ENCODE data around the gene STMP1.

Gene STMP1

GRCh38 chr7:135693558-135693957 lies 31.2 kb downstream of the STMP1 start:
- no peaks in the 10 kb centered on the region for H3K4me1 ChIP-seq (ENCODE audit: insufficient read depth, low read length)
- no peaks in the 10 kb centered on the region for H3K9me3 ChIP-seq (ENCODE audit: control insufficient read depth, insufficient read depth, low read length)
- no peaks in the 10 kb centered on the region for H3K36me3 ChIP-seq (ENCODE audit: insufficient read depth, low read length)
- no peak overlapping the region for H3K9ac ChIP-seq (ENCODE audit: low read depth, low read length)

- Histone ChIP-seq H3K9ac (ENCODE audit: low read depth, low read length) (no peak overlapping the region), H3K9me3 (ENCODE audit: control insufficient read depth, insufficient read depth, low read length) (no peaks in the 10 kb centered on the region), H3K36me3 (ENCODE audit: insufficient read depth, low read length) (no peaks in the 10 kb centered on the region), H3K4me1 (ENCODE audit: insufficient read depth, low read length) (no peaks in the 10 kb centered on the region)
These were observed 35.1 kb downstream of the STMP1 start for GRCh38 chr7:135697276-135698049.

GRCh38 chr7:135704074-135704473 lies 41.8 kb downstream of the STMP1 start:
- Histone ChIP-seq H3K4me1 (ENCODE audit: insufficient read depth, low read length) (no peaks in the 10 kb centered on the region), H3K9ac (ENCODE audit: low read depth, low read length) (no peak overlapping the region), H3K36me3 (ENCODE audit: insufficient read depth, low read length) (no peaks in the 10 kb centered on the region), H3K9me3 (ENCODE audit: control insufficient read depth, insufficient read depth, low read length) (no peaks in the 10 kb centered on the region)

- H3K9me3 ChIP-seq (ENCODE audit: control insufficient read depth, insufficient read depth, low read length) = no peaks in the 10 kb centered on the region
- H3K36me3 ChIP-seq (ENCODE audit: insufficient read depth, low read length) = no peaks in the 10 kb centered on the region
- H3K9ac ChIP-seq (ENCODE audit: low read depth, low read length) = no peak overlapping the region
- H3K4me1 ChIP-seq (ENCODE audit: insufficient read depth, low read length) = no peaks in the 10 kb centered on the region
These were observed 42.4 kb downstream of the STMP1 start for GRCh38 chr7:135704698-135705097.

- Histone ChIP-seq H3K4me1 (ENCODE audit: insufficient read depth, low read length) (no peaks in the 10 kb centered on the region; the same call in 1 of the 2 replicates), H3K9me3 (ENCODE audit: control insufficient read depth, insufficient read depth, low read length) (no peaks in the 10 kb centered on the region), H3K9ac (ENCODE audit: low read depth, low read length) (no peak overlapping the region), H3K36me3 (ENCODE audit: insufficient read depth, low read length) (no peaks in the 10 kb centered on the region)
These were observed 43.9 kb downstream of the STMP1 start for GRCh38 chr7:135706038-135706742.

GRCh38 chr7:135706858-135707569 lies 44.7 kb downstream of the STMP1 start:
- Histone ChIP-seq H3K4me1 (ENCODE audit: insufficient read depth, low read length) (peaks cover 5% of the 10 kb centered on the region; the same call in 1 of the 2 replicates), H3K9me3 (ENCODE audit: control insufficient read depth, insufficient read depth, low read length) (no peaks in the 10 kb centered on the region), H3K9ac (ENCODE audit: low read depth, low read length) (no peak overlapping the region), H3K36me3 (ENCODE audit: insufficient read depth, low read length) (no peaks in the 10 kb centered on the region)

GRCh38 chr7:135707570-135707966 lies 45.3 kb downstream of the STMP1 start:
- H3K9me3 ChIP-seq (ENCODE audit: control insufficient read depth, insufficient read depth, low read length) = no peaks in the 10 kb centered on the region

GRCh38 chr7:135708041-135708440 lies 45.7 kb downstream of the STMP1 start:
- Histone ChIP-seq H3K9ac (ENCODE audit: low read depth, low read length) (no peak overlapping the region), H3K4me1 (ENCODE audit: insufficient read depth, low read length) (peaks cover 6% of the 10 kb centered on the region; the same call in 1 of the 2 replicates), H3K36me3 (ENCODE audit: insufficient read depth, low read length) (no peaks in the 10 kb centered on the region), H3K9me3 (ENCODE audit: control insufficient read depth, insufficient read depth, low read length) (no peaks in the 10 kb centered on the region)

More at GRCh38 chr7:135707570-135707966, 45.3 kb downstream of the STMP1 start:
- no peaks in the 10 kb centered on the region for H3K36me3 ChIP-seq (ENCODE audit: insufficient read depth, low read length)
- H3K9ac ChIP-seq (ENCODE audit: low read depth, low read length) = no peak overlapping the region
- H3K4me1 ChIP-seq (ENCODE audit: insufficient read depth, low read length) = peaks cover 5% of the 10 kb centered on the region; the same call in 1 of the 2 replicates

- Histone ChIP-seq H3K36me3 (ENCODE audit: insufficient read depth, low read length) (no peaks in the 10 kb centered on the region), H3K9ac (ENCODE audit: low read depth, low read length) (no peak overlapping the region), H3K9me3 (ENCODE audit: control insufficient read depth, insufficient read depth, low read length) (no peaks in the 10 kb centered on the region), H3K4me1 (ENCODE audit: insufficient read depth, low read length) (peaks cover 17% of the 10 kb centered on the region; the same call in 1 of the 2 replicates)
These were observed 47.2 kb downstream of the STMP1 start for GRCh38 chr7:135709508-135709907.

- H3K36me3 ChIP-seq (ENCODE audit: insufficient read depth, low read length) = no peaks in the 10 kb centered on the region
- no peaks in the 10 kb centered on the region for H3K9me3 ChIP-seq (ENCODE audit: control insufficient read depth, insufficient read depth, low read length)
- H3K9ac ChIP-seq (ENCODE audit: low read depth, low read length) = no peak overlapping the region; the same call in 1 of the 2 replicates
- peaks cover 24% of the 10 kb centered on the region for H3K4me1 ChIP-seq (ENCODE audit: insufficient read depth, low read length)
These were observed 48.3 kb downstream of the STMP1 start for GRCh38 chr7:135710417-135711138.

- Histone ChIP-seq H3K36me3 (ENCODE audit: insufficient read depth, low read length) (no peaks in the 10 kb centered on the region), H3K9ac (ENCODE audit: low read depth, low read length) (no peak overlapping the region), H3K9me3 (ENCODE audit: control insufficient read depth, insufficient read depth, low read length) (no peaks in the 10 kb centered on the region), H3K4me1 (ENCODE audit: insufficient read depth, low read length) (peaks cover 24% of the 10 kb centered on the region)
These were observed 48.8 kb downstream of the STMP1 start for GRCh38 chr7:135711139-135711469.

- Histone ChIP-seq H3K4me1 (ENCODE audit: insufficient read depth, low read length) (peaks cover 27% of the 10 kb centered on the region), H3K9ac (ENCODE audit: low read depth, low read length) (no peak overlapping the region), H3K9me3 (ENCODE audit: control insufficient read depth, insufficient read depth, low read length) (no peaks in the 10 kb centered on the region), H3K36me3 (ENCODE audit: insufficient read depth, low read length) (0 out of 2 replicates have a peak, but pooled peaks cover 3% of the 10 kb centered on the region)
These were observed 50.0 kb downstream of the STMP1 start for GRCh38 chr7:135712182-135712782.

GRCh38 chr7:135712796-135713195 lies 50.5 kb downstream of the STMP1 start:
- peaks cover 27% of the 10 kb centered on the region for H3K4me1 ChIP-seq (ENCODE audit: insufficient read depth, low read length)
- 0 out of 2 replicates have a peak, but pooled peaks cover 3% of the 10 kb centered on the region for H3K36me3 ChIP-seq (ENCODE audit: insufficient read depth, low read length)
- H3K9me3 ChIP-seq (ENCODE audit: control insufficient read depth, insufficient read depth, low read length) = no peaks in the 10 kb centered on the region
- no peak overlapping the region for H3K9ac ChIP-seq (ENCODE audit: low read depth, low read length)

Data from ES-I3 (cell line).